OCI-LY3 (cell line): ENCODE data around the gene PHF23.
A peak's percentile ranks its signal among the peaks of the same experiment; 100 is the strongest.

Experiments
- H2AFZ ChIP-seq: fragments of 200-600, 300-600 bp; shearing (Covaris generic); 2 replicates; pipeline ENCODE4 v1.6.0; 2014; ENCODE audit warnings: antibody characterized with exemption, low read depth, low read length
- H3K27ac ChIP-seq: fragments of 200-600, 300-600 bp; sonication (generic); 2 replicates; pipeline ENCODE4 v1.5.1; 2014; ENCODE audit warnings: mild to moderate bottlenecking, low read length, moderate library complexity, mixed read lengths
- H3K27me3 ChIP-seq: fragments of 200-600, 300-600 bp; sonication (generic); 2 replicates; pipeline ENCODE4 v1.6.1; 2014; ENCODE audit warnings: low read depth, low read length, mixed read lengths
- H3K36me3 ChIP-seq: fragments of 200-600, 300-600 bp; sonication (generic); replicated peaks from 2 replicates; pipeline ENCODE3; 2014; ENCODE audit warnings: low read depth, low read length, mixed read lengths
- H3K4me1 ChIP-seq: fragments of 300-600, 200-600 bp; sonication (generic); 2 replicates; pipeline ENCODE4 v1.6.1; 2014; ENCODE audit warnings: low read length, mixed read lengths
- H3K4me2 ChIP-seq: fragments of 200-600, 300-600 bp; sonication (generic); 2 replicates; pipeline ENCODE4 v1.6.1; 2014; ENCODE audit warnings: low read length, mixed read lengths
- H3K4me3 ChIP-seq: fragments of 300-600, 200-600 bp; sonication (generic); 2 replicates; pipeline ENCODE4 v1.5.1; 2014; ENCODE audit warnings: antibody characterized with exemption, mild to moderate bottlenecking, low read length, moderate library complexity
- H3K79me2 ChIP-seq: fragments of 300-600, 200-600 bp; shearing (Covaris generic); 2 replicates; pipeline ENCODE4 v1.6.1; 2014; ENCODE audit warnings: mild to moderate bottlenecking, low read length, mixed read lengths
- H3K9ac ChIP-seq: fragments of 300-600, 200-600 bp; shearing (Covaris generic); 2 replicates; pipeline ENCODE4 v1.6.0; 2014; ENCODE audit warnings: mild to moderate bottlenecking, low read length, moderate library complexity
- H3K9me3 ChIP-seq: fragments of 200-600, 300-600 bp; shearing (Covaris generic); 2 replicates; pipeline ENCODE4 v1.6.1; 2014; ENCODE audit warnings: low read length, mixed read lengths; ENCODE audit not compliant: insufficient read depth
- H4K20me1 ChIP-seq: fragments of 200-600, 300-600 bp; sonication (generic); 2 replicates; pipeline ENCODE4 v1.6.1; 2016; ENCODE audit warnings: low read length, mixed read lengths; ENCODE audit not compliant: insufficient read depth
- EZH2phosphoT487 ChIP-seq: fragments of 200-600 bp; shearing (Covaris generic); IDR thresholded peaks from 2 replicates; pipeline ENCODE4 v1.6.1; 2018; ENCODE audit warnings: antibody characterized with exemption, mixed run types, low read depth
- TF ChIP-seq, protein P1 (sequence below): fragments of 200-600, 300-600 bp; sonication (generic); IDR thresholded peaks from 2 replicates; pipeline ENCODE4 v1.5.1; 2014; ENCODE audit warnings: antibody characterized with exemption, low read length, low read depth

Gene PHF23

DNA sequence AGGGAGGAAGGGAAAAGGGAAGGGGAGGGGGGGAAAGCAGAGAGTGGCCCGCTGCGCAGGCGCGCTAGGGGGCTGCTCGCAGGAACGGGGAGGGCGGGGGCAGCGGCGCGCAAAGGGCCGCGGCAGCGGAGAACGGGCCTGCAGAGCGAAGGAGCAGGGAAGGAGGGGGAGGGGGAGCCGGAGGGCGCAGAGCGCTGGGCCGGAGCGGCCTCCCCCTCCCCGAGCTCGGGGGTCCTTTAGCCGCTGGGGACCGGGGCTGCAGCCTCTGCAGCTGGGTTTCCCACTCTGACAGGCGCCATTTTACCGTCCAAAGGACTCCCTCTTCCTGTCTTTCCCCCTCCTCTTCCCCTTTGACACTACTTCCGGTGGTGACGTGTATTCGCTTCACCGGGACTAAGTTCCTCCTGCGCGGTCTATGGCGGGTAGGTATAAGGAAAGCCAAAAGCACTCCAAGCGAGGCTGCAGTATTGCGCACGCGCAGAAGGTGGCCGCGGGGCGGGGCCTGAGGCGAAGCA lies 12.5 kb upstream of the PHF23 start, which contains the start of gene CTDNEP1:
Gene CTDNEP1 (minus strand): TSS at position 74 of the 515 bp plus-strand sequence. CDS start 438 bp downstream, outside the sequence.
- peak within 1 kb of the TSS; percentile 75 for H2AFZ ChIP-seq

DNA sequence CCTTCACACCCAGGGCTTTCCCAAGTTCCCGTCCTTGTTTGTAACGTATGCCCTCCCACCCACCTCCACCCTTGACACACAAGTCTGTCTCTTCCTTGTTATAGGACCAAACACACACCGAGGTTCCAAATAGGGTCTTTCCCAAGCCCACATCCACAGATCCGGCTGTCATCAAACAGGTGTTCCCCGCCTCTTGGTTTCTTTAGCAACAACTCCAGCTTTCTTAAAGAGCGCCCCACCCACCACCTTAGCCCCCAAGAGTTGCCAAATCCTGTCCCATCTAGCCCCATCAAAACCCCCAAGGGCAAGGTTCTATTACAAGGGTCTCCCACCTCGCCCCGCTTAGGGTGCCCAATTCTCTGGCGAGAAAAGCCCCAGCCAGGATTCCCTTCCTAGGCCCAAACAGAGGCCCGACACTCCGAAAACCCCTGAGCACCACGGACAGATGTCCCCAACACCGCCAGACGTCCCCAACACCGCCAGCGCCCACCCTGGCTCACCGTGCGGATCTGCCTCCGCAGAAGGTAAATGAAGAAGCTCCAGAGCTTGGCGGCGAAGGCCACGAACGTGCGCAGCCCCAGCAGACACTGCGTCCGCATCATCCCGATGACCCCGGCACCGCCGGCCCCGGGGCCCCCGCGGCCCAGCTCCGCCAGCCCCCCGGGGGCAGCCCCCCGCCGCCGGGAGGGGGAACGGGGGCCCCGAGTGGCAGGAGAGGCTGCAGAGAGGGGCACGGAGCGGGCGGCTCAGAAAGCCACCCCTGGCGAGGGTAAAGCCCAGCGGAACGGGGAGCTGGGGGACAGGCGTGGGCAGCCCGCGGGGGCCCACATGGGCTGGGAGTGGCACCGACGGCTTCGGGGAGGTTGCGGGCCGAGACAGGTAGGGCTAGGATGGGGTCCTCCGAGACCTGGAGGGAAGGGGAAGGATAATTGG lies 11.7 kb upstream of the PHF23 start:
- no peak for TF ChIP-seq EZH2phosphoT487
- Histone ChIP-seq H3K4me3 (peak overlapping the region; percentile 98), H3K9me3 (no peaks in the 10 kb centered on the region), H4K20me1 (peaks cover 8% of the 10 kb centered on the region), H3K4me2 (peak overlapping the region; percentile 95), H3K79me2 (peaks cover 67% of the 10 kb centered on the region), H3K27ac (peak overlapping the region; percentile 94), H3K9ac (peak overlapping the region; percentile 98), H3K27me3 (no peaks in the 10 kb centered on the region), H2AFZ (no peak overlapping the region), H3K4me1 (peaks cover 16% of the 10 kb centered on the region), H3K36me3 (peaks cover 16% of the 10 kb centered on the region)

More for the DNA sequence above, 12.5 kb upstream of the PHF23 start, which contains the start of gene CTDNEP1:
- Histone ChIP-seq H3K27ac (peak within 1 kb of the TSS; percentile 94), H3K4me3 (peak within 1 kb of the TSS; percentile 98), H3K4me1 (peaks cover 16% of the 10 kb centered on the region), H3K79me2 (peaks cover 59% of the 10 kb centered on the region), H4K20me1 (peaks cover 8% of the 10 kb centered on the region), H3K36me3 (peaks cover 16% of the 10 kb centered on the region), H3K27me3 (no peaks in the 10 kb centered on the region), H3K9me3 (no peaks in the 10 kb centered on the region), H3K9ac (peak within 1 kb of the TSS; percentile 98), H3K4me2 (peak within 1 kb of the TSS; percentile 98)
- TF ChIP-seq EZH2phosphoT487, result no peak
- TF ChIP-seq, protein P1, sequence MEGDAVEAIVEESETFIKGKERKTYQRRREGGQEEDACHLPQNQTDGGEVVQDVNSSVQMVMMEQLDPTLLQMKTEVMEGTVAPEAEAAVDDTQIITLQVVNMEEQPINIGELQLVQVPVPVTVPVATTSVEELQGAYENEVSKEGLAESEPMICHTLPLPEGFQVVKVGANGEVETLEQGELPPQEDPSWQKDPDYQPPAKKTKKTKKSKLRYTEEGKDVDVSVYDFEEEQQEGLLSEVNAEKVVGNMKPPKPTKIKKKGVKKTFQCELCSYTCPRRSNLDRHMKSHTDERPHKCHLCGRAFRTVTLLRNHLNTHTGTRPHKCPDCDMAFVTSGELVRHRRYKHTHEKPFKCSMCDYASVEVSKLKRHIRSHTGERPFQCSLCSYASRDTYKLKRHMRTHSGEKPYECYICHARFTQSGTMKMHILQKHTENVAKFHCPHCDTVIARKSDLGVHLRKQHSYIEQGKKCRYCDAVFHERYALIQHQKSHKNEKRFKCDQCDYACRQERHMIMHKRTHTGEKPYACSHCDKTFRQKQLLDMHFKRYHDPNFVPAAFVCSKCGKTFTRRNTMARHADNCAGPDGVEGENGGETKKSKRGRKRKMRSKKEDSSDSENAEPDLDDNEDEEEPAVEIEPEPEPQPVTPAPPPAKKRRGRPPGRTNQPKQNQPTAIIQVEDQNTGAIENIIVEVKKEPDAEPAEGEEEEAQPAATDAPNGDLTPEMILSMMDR, result no peak

DNA sequence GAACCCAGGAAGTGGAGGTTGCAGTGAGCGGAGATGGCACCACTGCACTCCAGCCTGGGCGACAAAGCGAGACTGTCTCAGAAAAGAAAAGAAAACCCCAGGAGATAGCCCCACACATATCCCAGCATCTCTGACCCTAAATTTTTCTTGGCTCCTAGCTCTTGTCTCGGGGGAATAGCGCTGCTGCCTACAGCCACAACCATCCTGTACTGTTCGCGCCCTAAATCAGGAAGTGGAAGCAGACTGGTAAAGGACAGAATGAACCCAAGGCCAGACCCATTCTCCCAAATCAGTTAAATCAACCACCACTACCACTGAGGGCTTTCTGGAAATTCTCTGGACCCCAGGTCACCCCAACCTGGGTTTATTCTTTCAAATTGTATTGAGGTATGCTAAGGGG lies 10.6 kb upstream of the PHF23 start:
- Histone ChIP-seq H3K9me3 (no peaks in the 10 kb centered on the region), H2AFZ (no peak overlapping the region), H3K36me3 (peaks cover 12% of the 10 kb centered on the region), H3K27ac (peak overlapping the region; percentile 94), H3K4me1 (peaks cover 16% of the 10 kb centered on the region), H4K20me1 (peaks cover 8% of the 10 kb centered on the region), H3K4me3 (peak overlapping the region; percentile 98), H3K4me2 (peak overlapping the region; percentile 95), H3K79me2 (peaks cover 69% of the 10 kb centered on the region), H3K9ac (peak overlapping the region; percentile 98), H3K27me3 (no peaks in the 10 kb centered on the region)
- TF ChIP-seq EZH2phosphoT487, result no peak
- TF ChIP-seq, protein P1, result no peak

DNA sequence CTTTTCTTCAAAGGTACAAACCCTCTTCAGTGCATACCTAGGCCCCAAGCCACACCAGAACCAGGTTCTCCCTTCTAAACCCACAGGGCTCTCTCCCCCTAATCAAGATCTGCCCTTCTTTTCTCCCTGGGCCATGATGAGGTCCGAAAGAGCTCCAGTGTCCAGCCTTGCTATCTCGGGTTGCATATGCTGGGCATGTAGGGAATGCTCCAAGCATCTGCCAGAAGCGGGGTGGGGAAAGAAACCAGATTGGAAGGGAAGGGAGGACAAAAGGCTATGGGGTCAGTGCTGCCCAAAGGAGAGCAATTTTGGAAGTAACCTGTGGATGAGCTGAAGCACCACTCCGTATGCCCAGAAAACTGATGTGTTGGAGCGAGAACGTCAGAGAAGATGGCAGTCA lies 10.0 kb upstream of the PHF23 start:
- peaks cover 16% of the 10 kb centered on the region for H3K4me1 ChIP-seq
- H3K4me2 ChIP-seq, result peak overlapping the region; percentile 95
- peaks cover 6% of the 10 kb centered on the region for H3K36me3 ChIP-seq
- H3K27me3 ChIP-seq, result no peaks in the 10 kb centered on the region
- peak overlapping the region; percentile 98 for H3K4me3 ChIP-seq
- H4K20me1 ChIP-seq, result peaks cover 8% of the 10 kb centered on the region
- no peak overlapping the region for H2AFZ ChIP-seq
- peaks cover 69% of the 10 kb centered on the region for H3K79me2 ChIP-seq
- TF ChIP-seq, protein P1, result no peak
- no peak for TF ChIP-seq EZH2phosphoT487
- H3K9me3 ChIP-seq, result no peaks in the 10 kb centered on the region
- peak overlapping the region; percentile 98; the same call in 1 of the 2 replicates for H3K9ac ChIP-seq
- H3K27ac ChIP-seq, result no peak overlapping the region
